Uterus (tissue), 4 donors: ENCODE results near the gene ADCYAP1. TPM values are rescaled to one million over a fixed set of nuclear protein-coding genes. Genes with fewer than 3 reads are reported as not detected.

ENCODE experiments used
- DNase-seq, 2 donors: peaks; one replicate each; pipeline ENCODE4 v3.0.0-alpha.2; 2019 to 2020
- H3K27ac ChIP-seq, 2 donors: fragments of 200-600 bp; sonication (generic); 1 replicate in 1 of 2; 2 replicates in 1 of 2; pipeline ENCODE4 v1.5.1; 2016 to 2018
- H3K27me3 ChIP-seq, 2 donors: fragments of 200-600 bp; sonication (generic); one replicate each; pipeline ENCODE4 v1.5.1; 2018 to 2019; ENCODE audit warnings: control low read depth in 1 of 2
- H3K36me3 ChIP-seq, 2 donors: fragments of 200-600 bp; sonication (generic); one replicate each; pipeline ENCODE4 v1.5.1; 2019; ENCODE audit warnings: control low read depth in 1 of 2
- H3K4me1 ChIP-seq, 2 donors: fragments of 200-600 bp; sonication (generic); one replicate each; pipeline ENCODE4 v1.5.1; 2018 to 2019; ENCODE audit warnings: control low read depth in 1 of 2
- H3K4me3 ChIP-seq, 2 donors: fragments of 200-600 bp; sonication (generic); 1 replicate in 1 of 2; 2 replicates in 1 of 2; pipeline ENCODE4 v1.5.1; 2018 to 2019; ENCODE audit warnings: mild to moderate bottlenecking in 1 of 2
- H3K9me3 ChIP-seq, 2 donors: fragments of 200-600 bp; sonication (generic); one replicate each; pipeline ENCODE4 v1.5.1; 2019; ENCODE audit warnings: control low read depth in 1 of 2
- CTCF ChIP-seq, 4 experiments: fragments of 200-600 bp in 2 of 4; fragments of 450-650 bp in 2 of 4; sonication (generic) in 2 of 4; IDR thresholded peaks; one replicate each; pipeline ENCODE4 v1.5.1; 2016 to 2019; ENCODE audit warnings: antibody characterized with exemption in 4 of 4, mild to moderate bottlenecking in 2 of 4, moderate library complexity in 1 of 4
- POLR2A ChIP-seq, 2 donors: fragments of 450-650 bp; IDR thresholded peaks; one replicate each; pipeline ENCODE4 v1.6.1; 2016; ENCODE audit warnings: antibody characterized with exemption in 2 of 2, mild to moderate bottlenecking in 1 of 2, moderate library complexity in 1 of 2
- intact Hi-C: fragments of 100-400 bp; cut with DNase I; formaldehyde crosslinking; loops from one replicate; pipeline ENCODE4 v1.15.1; 2023; ENCODE audit warnings: low total_unique reads
- total RNA-seq, 4 donors: library from RNA; depleted of rRNA in 3 of 4; stranded (reverse); fragments of >200 nt in 3 of 4; gene quantifications; one replicate each; pipeline versions ENCODE4 v1.1.0 to v1.2.4, GENCODE V29; 2014 to 2023
- donor health status: DM: yes; HTN: yes; CAD: no.

The ADCYAP1 gene
- total RNA-seq, 4 donors from 2014 or later = 0.49 to 1.5 (median 0.97) TPM; not detected in 1

GRCh38 chr18:957829-958228, 53.2 kb downstream of the ADCYAP1 start:
- TF ChIP-seq POLR2A (IDR thresholded peaks at IDR 0.05) = no peak
- no peaks in the 10 kb centered on the region for H3K36me3 ChIP-seq
- no peak for DNase-seq
- no peak overlapping the region for H3K27ac ChIP-seq
- no peaks in the 10 kb centered on the region for H3K9me3 ChIP-seq
- no peak overlapping the region for H3K4me3 ChIP-seq
- intact Hi-C loops = no loop called here
- H3K4me1 ChIP-seq = no peaks in the 10 kb centered on the region
- H3K27me3 ChIP-seq = no peaks in the 10 kb centered on the region

GRCh38 chr18:959854-960253, 55.2 kb downstream of the ADCYAP1 start:
- intact Hi-C loops = no loop called here
- Histone ChIP-seq H3K4me1 (no peaks in the 10 kb centered on the region), H3K4me3 (no peak overlapping the region), H3K27ac (no peak overlapping the region), H3K27me3 (no peaks in the 10 kb centered on the region), H3K9me3 (no peaks in the 10 kb centered on the region), H3K36me3 (no peaks in the 10 kb centered on the region)
- DNase-seq = no peak
- TF ChIP-seq CTCF (IDR thresholded peaks at IDR 0.05) = no peak
- no peak for TF ChIP-seq POLR2A (IDR thresholded peaks at IDR 0.05)

Other genes with a start within 250 kb of the ADCYAP1 start
- 10 to 100 TPM in 1 of 4 donors, 1 to 10 TPM in 1, under 1 TPM in 1, not detected in 1; 0.26 to 28.6 (median 4.8) TPM for gene TYMS, start 247.2 kb upstream of the ADCYAP1 start, total RNA-seq
- 100 to 1,000 TPM in 1 of 4 donors, 10 to 100 TPM in 3; 12.0 to 110 (median 38.5) TPM for gene ENOSF1, start 192.2 kb upstream of the ADCYAP1 start, total RNA-seq
- gene YES1, start 92.6 kb upstream of the ADCYAP1 start, total RNA-seq = 100 to 1,000 TPM in 1 of 4 donors, 10 to 100 TPM in 3; 21.0 to 158 (median 37.0) TPM